ENCODE measurements around the gene RNASEL.

- TF ChIP-seq POLR2AphosphoS5 (IDR thresholded peaks at IDR 0.05) (no peak), CTCF (IDR thresholded peaks at IDR 0.05) (no peak), POLR2A (IDR thresholded peaks at IDR 0.05) (no peak), EP300 (IDR thresholded peaks at IDR 0.05) (no peak)
Observed at GRCh38 chr1:182560392-182560984, 28.6 kb downstream of the RNASEL start.

All from gastroesophageal sphincter (tissue), 3 donors.